HS-5 (cell line): ENCODE measurements around the gene SPATA9.
"Not testable (repeated sequence)": the region's sequence is repeated elsewhere in the genome, so short reads cannot be mapped to it uniquely, and the experiment has no call there.

ENCODE experiments used
- DNase-seq: peaks from one replicate; pipeline ENCODE4 v3.0.0-alpha.2; 2012; ENCODE audit warnings: low read depth

The SPATA9 gene

DNA sequence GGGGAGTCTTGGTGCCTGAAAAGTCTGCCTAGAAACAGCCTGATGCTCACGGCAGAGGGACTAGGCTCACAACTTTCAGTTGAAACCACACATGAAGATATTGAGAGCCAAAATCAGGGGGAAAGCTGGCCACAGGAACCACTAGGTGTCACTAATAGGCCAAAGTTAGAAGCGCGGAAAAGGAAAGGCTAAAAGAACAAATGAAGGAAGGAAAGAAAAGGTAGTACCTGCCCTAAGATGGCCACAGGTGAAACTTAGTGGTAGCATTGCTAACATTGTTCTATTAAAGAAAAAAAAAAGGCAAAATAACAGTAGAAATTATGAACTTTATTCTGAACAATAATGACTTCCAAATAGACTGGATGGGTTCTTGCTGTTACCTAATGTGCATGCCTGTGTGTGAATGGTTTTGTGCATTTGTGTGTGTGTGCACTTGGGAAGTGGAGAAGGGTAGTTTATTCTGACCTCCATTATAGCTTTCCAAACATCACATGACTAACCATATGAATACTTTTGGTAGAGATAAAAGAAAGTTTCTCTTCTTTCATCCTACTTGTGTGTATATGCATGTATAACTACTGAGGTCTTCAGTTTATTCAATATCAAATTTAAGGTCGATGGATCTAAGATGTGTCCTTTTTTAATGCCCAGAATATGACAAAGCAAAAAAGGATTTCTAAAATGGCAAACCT is 38.3 kb downstream of the SPATA9 start:
- no peak for DNase-seq

DNA sequence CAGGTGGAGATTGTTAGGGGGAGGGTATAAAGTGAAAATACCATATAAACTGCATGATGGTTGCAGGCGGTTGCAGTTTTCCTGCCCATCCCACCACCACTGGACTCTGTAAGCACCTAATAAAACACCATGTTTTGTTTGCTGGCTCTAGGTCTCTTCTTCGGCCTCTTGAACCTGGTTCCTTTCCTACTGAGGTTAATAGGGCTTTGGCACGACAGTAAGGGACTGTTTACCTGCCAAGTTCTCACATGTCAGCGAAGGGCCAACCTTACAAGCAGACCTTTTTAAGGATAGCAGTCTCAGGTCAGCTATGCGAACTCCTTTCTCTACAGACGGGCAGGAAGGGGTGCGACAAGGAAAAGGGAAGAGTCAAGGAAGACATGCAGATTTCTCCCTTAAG is 39.6 kb downstream of the SPATA9 start:
- DNase-seq = no peak

DNA sequence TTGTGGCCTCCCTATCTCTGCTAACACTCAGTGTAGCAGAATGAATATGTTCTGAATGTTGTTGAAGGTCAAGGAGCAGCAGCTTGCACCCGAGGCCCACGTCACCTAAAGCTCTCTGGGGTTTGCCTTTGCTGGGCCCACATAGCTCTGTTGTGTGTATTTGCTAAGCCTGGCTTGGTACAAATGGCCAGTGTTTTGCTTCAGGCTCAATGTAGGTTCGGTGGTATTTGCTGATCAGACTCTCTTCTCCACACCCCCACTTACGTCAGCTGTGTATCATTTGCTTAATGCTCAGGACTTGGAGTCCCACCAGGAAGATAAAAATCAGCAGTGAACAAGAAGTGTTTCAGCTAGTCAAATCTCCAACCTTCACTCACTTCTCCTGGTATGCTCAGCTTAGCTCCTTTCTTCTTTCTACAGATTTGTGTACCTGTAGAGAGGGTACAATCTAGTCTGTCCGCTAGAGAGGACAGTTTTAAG is 41.0 kb downstream of the SPATA9 start:
- DNase-seq = no peak

GRCh38 chr5:95638632-95639031 is 44.2 kb downstream of the SPATA9 start:
- no peak for DNase-seq

- no peak for DNase-seq
Observed at GRCh38 chr5:95634081-95634480, 48.7 kb downstream of the SPATA9 start.

- no peak for DNase-seq
Observed at GRCh38 chr5:95633671-95634070, 49.1 kb downstream of the SPATA9 start.

DNA sequence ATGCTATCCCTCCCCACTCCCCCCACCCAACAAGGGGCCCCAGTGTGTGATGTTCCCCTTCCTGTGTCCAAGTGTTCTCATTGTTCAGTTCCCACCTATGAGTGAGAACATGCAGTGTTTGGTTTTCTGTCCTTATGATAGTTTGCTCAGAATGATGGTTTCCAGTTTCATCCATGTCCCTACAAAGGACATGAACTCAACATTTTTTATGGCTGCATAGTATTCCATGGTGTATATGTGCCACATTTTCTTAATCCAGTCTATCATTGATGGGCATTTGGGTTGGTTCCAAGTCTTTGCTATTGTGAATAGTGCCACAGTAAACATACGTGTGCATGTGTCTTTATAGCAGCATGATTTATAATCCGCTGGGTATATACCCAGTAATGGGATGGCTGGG is 49.8 kb downstream of the SPATA9 start:
- not testable (repeated sequence) for DNase-seq

DNA sequence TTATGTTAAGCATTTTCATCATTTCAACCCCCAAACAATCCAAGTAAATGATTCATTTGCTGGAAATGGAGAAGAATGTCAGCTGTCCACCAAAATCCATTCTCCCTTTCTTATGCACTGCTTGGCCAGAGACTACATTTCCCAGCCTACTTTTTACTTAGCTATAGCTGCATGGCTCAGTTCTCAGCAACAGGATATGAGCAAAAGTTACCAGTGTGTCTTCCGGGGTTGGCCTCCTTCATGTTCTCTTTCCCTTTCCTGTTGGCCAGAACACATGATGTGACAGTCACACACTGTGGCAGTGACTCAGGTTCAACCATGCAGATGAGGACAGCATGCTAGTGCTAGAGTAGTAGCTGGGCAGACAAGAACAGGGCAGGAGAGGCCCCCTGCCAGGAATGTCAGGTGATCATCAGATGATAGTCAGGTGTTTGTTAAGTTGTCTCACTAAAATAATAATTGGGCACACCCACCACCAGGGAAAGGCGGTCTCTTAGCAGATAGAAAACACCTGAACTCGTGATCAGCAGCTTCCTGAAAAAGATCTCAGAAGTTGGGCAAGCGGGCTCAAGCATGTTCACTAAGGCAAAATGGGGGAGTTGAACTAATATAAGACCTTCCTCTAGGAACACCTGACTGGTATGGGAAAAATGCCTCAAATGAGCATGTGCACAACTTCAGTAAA is 50.7 kb downstream of the SPATA9 start:
- DNase-seq = no peak

GRCh38 chr5:95631255-95631958 is 51.4 kb downstream of the SPATA9 start:
- DNase-seq = no peak

DNA sequence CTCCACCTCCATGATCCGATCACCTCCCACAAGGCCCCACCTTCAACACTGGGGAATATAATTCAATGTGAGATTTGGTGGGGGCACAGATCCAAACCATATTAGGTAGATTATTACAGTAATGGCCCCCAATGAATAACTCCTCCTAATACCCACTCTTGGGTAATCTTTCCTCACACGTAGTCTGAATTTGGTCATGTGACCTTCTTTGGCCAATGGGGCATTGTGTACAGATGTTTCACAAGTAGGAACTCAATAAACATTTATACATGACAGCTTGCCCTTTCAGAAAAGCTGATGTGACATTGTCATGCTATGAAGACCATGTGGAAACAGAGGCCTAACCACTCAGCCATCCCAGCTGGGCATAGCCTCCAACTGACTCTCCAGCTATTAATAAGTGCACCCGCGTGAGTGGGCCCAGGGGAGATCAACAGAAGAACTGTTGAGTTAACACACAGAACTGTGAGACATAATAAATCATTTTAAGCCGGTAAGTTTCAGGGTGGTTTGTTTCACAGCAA is 52.3 kb downstream of the SPATA9 start:
- DNase-seq = no peak

GRCh38 chr5:95628933-95629332 is 53.9 kb downstream of the SPATA9 start:
- DNase-seq = no peak

- no peak for DNase-seq
Observed at GRCh38 chr5:95627971-95628810, 54.6 kb downstream of the SPATA9 start.

GRCh38 chr5:95626701-95627100 is 56.1 kb downstream of the SPATA9 start:
- DNase-seq = no peak

- DNase-seq = no peak
Observed at GRCh38 chr5:95624368-95624767, 58.4 kb downstream of the SPATA9 start.

DNA sequence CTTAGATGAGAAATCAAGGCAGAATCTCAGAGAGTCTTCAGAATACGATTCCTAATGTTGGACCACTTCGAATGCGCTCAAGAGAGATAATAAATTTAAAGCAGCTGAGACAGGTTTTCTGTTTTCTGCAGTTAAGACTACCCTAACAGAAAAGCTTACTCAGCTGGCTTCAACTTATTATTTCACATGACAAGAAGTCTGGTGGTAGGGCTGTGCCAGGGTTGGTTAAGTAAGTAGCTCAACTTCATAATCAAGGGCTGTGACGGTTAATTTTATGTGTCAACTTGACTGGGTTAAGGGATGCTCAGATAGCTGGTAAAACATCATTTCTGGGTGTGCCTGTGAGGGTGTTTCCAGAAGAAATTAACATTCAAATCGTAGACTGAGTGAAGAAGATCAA is 59.1 kb downstream of the SPATA9 start:
- no peak for DNase-seq

GRCh38 chr5:95621839-95622629 is 60.8 kb downstream of the SPATA9 start:
- DNase-seq = no peak

GRCh38 chr5:95620870-95621838 is 61.6 kb downstream of the SPATA9 start:
- no peak for DNase-seq

DNA sequence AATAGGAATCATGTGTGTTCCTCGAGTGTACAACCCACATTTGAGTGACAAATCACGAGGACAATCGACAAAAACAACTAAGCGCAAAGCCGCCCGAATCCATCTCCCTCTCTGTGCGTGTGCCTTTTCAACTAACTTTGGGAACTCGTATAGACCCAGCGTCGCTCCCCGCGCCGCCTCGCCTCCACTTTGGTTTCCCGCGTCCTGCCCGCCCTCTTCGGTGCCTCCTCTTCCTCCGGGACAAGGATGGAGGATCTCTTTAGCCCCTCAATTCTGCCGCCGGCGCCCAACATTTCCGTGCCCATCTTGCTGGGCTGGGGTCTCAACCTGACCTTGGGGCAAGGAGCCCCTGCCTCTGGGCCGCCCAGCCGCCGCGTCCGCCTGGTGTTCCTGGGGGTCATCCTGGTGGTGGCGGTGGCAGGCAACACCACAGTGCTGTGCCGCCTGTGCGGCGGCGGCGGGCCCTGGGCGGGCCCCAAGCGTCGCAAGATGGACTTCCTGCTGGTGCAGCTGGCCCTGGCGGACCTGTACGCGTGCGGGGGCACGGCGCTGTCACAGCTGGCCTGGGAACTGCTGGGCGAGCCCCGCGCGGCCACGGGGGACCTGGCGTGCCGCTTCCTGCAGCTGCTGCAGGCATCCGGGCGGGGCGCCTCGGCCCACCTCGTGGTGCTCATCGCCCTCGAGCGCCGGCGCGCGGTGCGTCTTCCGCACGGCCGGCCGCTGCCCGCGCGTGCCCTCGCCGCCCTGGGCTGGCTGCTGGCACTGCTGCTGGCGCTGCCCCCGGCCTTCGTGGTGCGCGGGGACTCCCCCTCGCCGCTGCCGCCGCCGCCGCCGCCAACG is 62.5 kb downstream of the SPATA9 start, which contains the start of gene GPR150:
Gene GPR150, plus strand, starts transcription at position 58 of the 840 bp plus-strand sequence. Its CDS starts 189 bp downstream, at position 247.
- no peak for DNase-seq

GRCh38 chr5:95619514-95620029 is 63.2 kb downstream of the SPATA9 start:
- no peak for DNase-seq
